IMR-90 (cell line): ENCODE data around the gene BRF1. TPM values are rescaled to one million over a fixed set of nuclear protein-coding genes. Genes with fewer than 3 reads are reported as not detected.

Source experiments
- ATAC-seq: fragments of 200-7000 bp; cut with Tn5 transposase; 2 replicates; pipeline ENCODE4 v1.9.1; 2020; ENCODE audit warnings: low read depth, mild to moderate bottlenecking, moderate library complexity
- BruUV-seq: library from RNA; stranded (reverse); fragments of 400-500 nt; replicated peaks from 2 replicates; lab custom pipeline; 2021; lab: Mats Ljungman, UMichigan
- CTCF ChIA-PET: fragments of 300-600 bp; formaldehyde crosslinking; extraction: SDS; loops from one replicate; lab custom pipeline; 2021; ENCODE audit warnings: antibody characterized with exemption; lab: Yijun Ruan, JAX
- POLR2A ChIA-PET: fragments of 300-600 bp; sonication (Branson Sonifier 250); formaldehyde crosslinking; loops from one replicate; lab custom pipeline; 2022; ENCODE audit warnings: antibody characterized with exemption; ENCODE audit not compliant: unreplicated experiment; lab: Charles Lee
- DNase-seq: peaks from one replicate; pipeline ENCODE4 v3.0.0; 2013
- H2AFZ ChIP-seq: replicated peaks from 2 replicates; pipeline ENCODE3; 2013; ENCODE audit warnings: low read length, mild to moderate bottlenecking; ENCODE audit not compliant: poor library complexity
- H2AK5ac ChIP-seq: 2 replicates; pipeline ENCODE4 v1.6.1; 2013; ENCODE audit warnings: low read depth, low read length, inconsistent platforms
- H2AK9ac ChIP-seq: replicated peaks from 2 replicates; pipeline ENCODE3; 2013; ENCODE audit warnings: mild to moderate bottlenecking, low read depth, low read length, moderate library complexity; ENCODE audit not compliant: poor library complexity
- H2BK120ac ChIP-seq: 2 replicates; pipeline ENCODE4 v1.6.1; 2013; ENCODE audit warnings: low read depth, low read length, inconsistent platforms
- H2BK15ac ChIP-seq: 3 replicates; pipeline ENCODE4 v1.6.1; 2013; ENCODE audit warnings: low read depth, low read length, inconsistent platforms
- H2BK20ac ChIP-seq: 2 replicates; pipeline ENCODE4 v1.6.1; 2013; ENCODE audit warnings: low read depth, mild to moderate bottlenecking, inconsistent platforms, low read length, moderate library complexity
- H2BK5ac ChIP-seq: 2 replicates; pipeline ENCODE4 v1.6.1; 2013; ENCODE audit warnings: mild to moderate bottlenecking, low read depth, low read length, inconsistent platforms; ENCODE audit not compliant: poor library complexity, severe bottlenecking
- H3K14ac ChIP-seq: replicated peaks from 2 replicates; pipeline ENCODE4 v1.6.1; 2013; ENCODE audit warnings: low read depth, low read length, inconsistent platforms
- H3K18ac ChIP-seq: 2 replicates; pipeline ENCODE4 v1.6.1; 2013; ENCODE audit warnings: low read depth, low read length, control low read depth
- H3K23ac ChIP-seq: 2 replicates; pipeline ENCODE4 v1.6.1; 2013; ENCODE audit warnings: low read depth, low read length, inconsistent platforms
- H3K27ac ChIP-seq: 2 replicates; pipeline ENCODE4 v1.5.1; 2013; ENCODE audit warnings: mild to moderate bottlenecking, control low read depth, low read length; ENCODE audit not compliant: insufficient read depth
- H3K27me3 ChIP-seq: 2 replicates; pipeline ENCODE4 v1.6.1; 2013; ENCODE audit warnings: low read length; ENCODE audit not compliant: control insufficient read depth, insufficient read depth
- H3K36me3 ChIP-seq: 2 replicates; pipeline ENCODE4 v1.6.1; 2013; ENCODE audit warnings: low read length, mixed read lengths; ENCODE audit not compliant: control insufficient read depth, insufficient read depth
- H3K4ac ChIP-seq: 2 replicates; pipeline ENCODE4 v1.6.1; 2013; ENCODE audit warnings: low read depth, low read length, inconsistent platforms
- H3K4me1 ChIP-seq: 2 replicates; pipeline ENCODE4 v1.6.1; 2013; ENCODE audit warnings: low read length, mixed read lengths; ENCODE audit not compliant: control insufficient read depth, insufficient read depth
- H3K4me2 ChIP-seq: 2 replicates; pipeline ENCODE4 v1.6.1; 2013; ENCODE audit warnings: low read depth, mild to moderate bottlenecking, control low read depth, low read length, moderate library complexity
- H3K4me3 ChIP-seq: 2 replicates; pipeline ENCODE4 v1.5.1; 2013; ENCODE audit warnings: low read depth, mild to moderate bottlenecking, control low read depth, low read length, moderate library complexity; ENCODE audit not compliant: insufficient read depth
- H3K56ac ChIP-seq: 2 replicates; pipeline ENCODE4 v1.6.1; 2013; ENCODE audit warnings: low read length, inconsistent platforms; ENCODE audit not compliant: insufficient read depth; ENCODE audit errors: extremely low read depth
- H3K79me1 ChIP-seq, 2 experiments: 2 replicates each; pipeline ENCODE4 v1.6.1; 2013; ENCODE audit warnings: low read length in 2 of 2, inconsistent platforms in 1 of 2, low read depth in 1 of 2
- H3K9ac ChIP-seq: 2 replicates; pipeline ENCODE4 v1.6.1; 2013; ENCODE audit warnings: low read depth, low read length, control low read depth
- H3K9me1 ChIP-seq: 2 replicates; pipeline ENCODE4 v1.6.1; 2013; ENCODE audit warnings: low read length, inconsistent platforms; ENCODE audit not compliant: insufficient read depth
- H3K9me3 ChIP-seq: 2 replicates; pipeline ENCODE4 v1.6.1; 2013; ENCODE audit warnings: low read length; ENCODE audit not compliant: control insufficient read depth, insufficient read depth
- H4K20me1 ChIP-seq: 2 replicates; pipeline ENCODE4 v1.6.1; 2013; ENCODE audit warnings: low read length, inconsistent platforms; ENCODE audit not compliant: insufficient read depth
- H4K5ac ChIP-seq: 2 replicates; pipeline ENCODE4 v1.6.1; 2013; ENCODE audit warnings: mild to moderate bottlenecking, low read depth, low read length, control low read depth
- H4K8ac ChIP-seq, 2 experiments: 2 replicates each; pipeline ENCODE4 v1.6.1; 2013; ENCODE audit warnings: low read depth in 2 of 2, low read length in 2 of 2, control low read depth in 1 of 2, inconsistent platforms in 1 of 2
- H4K91ac ChIP-seq: 2 replicates; pipeline ENCODE4 v1.6.1; 2013; ENCODE audit warnings: low read depth, low read length, inconsistent platforms; ENCODE audit not compliant: insufficient read depth
- CEBPB ChIP-seq: IDR thresholded peaks from 2 replicates; pipeline ENCODE4 v1.6.1; 2012; ENCODE audit warnings: low read depth, low read length, improper control_type of control experiment
- CHD1 ChIP-seq: IDR thresholded peaks from 2 replicates; pipeline ENCODE4 v1.6.1; 2012; ENCODE audit warnings: low read depth, low read length, improper control_type of control experiment
- FOS ChIP-seq: fragments of 150-350 bp; IDR thresholded peaks from 2 replicates; pipeline ENCODE4 v1.6.1; 2016; ENCODE audit warnings: low read depth, low read length
- MAFK ChIP-seq: IDR thresholded peaks from 2 replicates; pipeline ENCODE4 v1.6.1; 2012; ENCODE audit warnings: low read depth, low read length, improper control_type of control experiment
- MAZ ChIP-seq: IDR thresholded peaks from 2 replicates; pipeline ENCODE4 v1.6.1; 2012; ENCODE audit warnings: low read depth, mild to moderate bottlenecking, low read length, improper control_type of control experiment, moderate library complexity, borderline replicate concordance
- MXI1 ChIP-seq: IDR thresholded peaks from 2 replicates; pipeline ENCODE4 v1.6.1; 2012; ENCODE audit warnings: low read depth, mild to moderate bottlenecking, low read length, moderate library complexity, borderline replicate concordance
- NFE2L2 ChIP-seq: fragments of 150-350 bp; IDR thresholded peaks from 2 replicates; pipeline ENCODE4 v1.6.1; 2016; ENCODE audit warnings: low read depth, mild to moderate bottlenecking, low read length
- POLR2A ChIP-seq: IDR thresholded peaks from 2 replicates; pipeline ENCODE4 v1.6.1; 2012; ENCODE audit warnings: mild to moderate bottlenecking, low read depth, low read length
- RAD21 ChIP-seq: IDR thresholded peaks from 2 replicates; pipeline ENCODE4 v1.6.1; 2012; ENCODE audit warnings: low read length, improper control_type of control experiment
- RCOR1 ChIP-seq: IDR thresholded peaks from 2 replicates; pipeline ENCODE4 v1.6.1; 2012; ENCODE audit warnings: mild to moderate bottlenecking, low read length, improper control_type of control experiment; ENCODE audit not compliant: insufficient replicate concordance
- RFX5 ChIP-seq: IDR thresholded peaks from 2 replicates; pipeline ENCODE4 v1.8.0; 2012; ENCODE audit warnings: low read depth, mild to moderate bottlenecking, low read length, moderate library complexity
- SMC3 ChIP-seq: fragments of 150-350 bp; IDR thresholded peaks from 2 replicates; pipeline ENCODE4 v1.6.1; 2016; ENCODE audit warnings: low read depth, mild to moderate bottlenecking, antibody characterized with exemption, low read length, moderate library complexity
- USF2 ChIP-seq: fragments of 150-350 bp; IDR thresholded peaks from 2 replicates; pipeline ENCODE4 v1.6.1; 2017; ENCODE audit warnings: mild to moderate bottlenecking, antibody characterized with exemption, low read length, low read depth
- WGBS, 2 experiments: methylation state at CpG; one replicate each; pipeline versions ENCODE4 v1.1.5 to v1.1.7; 2013; ENCODE audit warnings: missing lambda C conversion rate in 2 of 2; ENCODE audit not compliant: insufficient read length in 1 of 2; ENCODE audit errors: extremely low coverage in 2 of 2; 5-methylcytosine and 5-hydroxymethylcytosine counted together
- dilution Hi-C: fragments of 300-500 bp; cut with HindIII; formaldehyde crosslinking; loops from one replicate; pipeline ENCODE4 v1.14.3; 2018; ENCODE audit warnings: low sequenced_read_pairs; ENCODE audit not compliant: unreplicated experiment
- in situ Hi-C: fragments of 300-500 bp; cut with MboI; formaldehyde crosslinking; loops from 3 replicates; pipeline ENCODE4 v1.14.3; 2019; ENCODE audit warnings: low sequenced_read_pairs, inconsistent platforms, mixed read lengths
- intact Hi-C: fragments of 100-400 bp; cut with micrococcal nuclease; formaldehyde crosslinking; loops from 2 replicates; pipeline ENCODE4 v1.10.0; 2022
- polyA plus RNA-seq, 3 experiments: library from polyadenylated mRNA; depleted of rRNA; stranded (reverse); fragments of >200 nt; gene quantifications; 2 replicates each; pipeline ENCODE4 v1.2.3, GENCODE V29; 2012; ENCODE audit warnings: low replicate concordance in 1 of 3
- total RNA-seq: library from RNA; depleted of rRNA; stranded (reverse); fragments of >200 nt; gene quantifications from 2 replicates; pipeline ENCODE4 v1.2.3, GENCODE V29; 2012
- TF ChIP-seq, protein P1 (sequence below): fragments of 150-350 bp; IDR thresholded peaks from 2 replicates; pipeline ENCODE4 v1.6.1; 2016; ENCODE audit warnings: low read depth, mild to moderate bottlenecking, low read length, moderate library complexity, borderline replicate concordance
- TF ChIP-seq, protein P2 (sequence below): conservative IDR thresholded peaks from 2 replicates; pipeline ENCODE4 v1.5.1; 2012; ENCODE audit warnings: mild to moderate bottlenecking, low read depth, low read length, improper control_type of control experiment

Gene BRF1
- total and polyA plus RNA-seq, 2 of the 4 experiments (the other 2 are of a cell fraction) = 12.4 to 16.7 TPM

GRCh38 chr14:105334383-105335230 lies 33.8 kb upstream of the BRF1 start:
- Histone ChIP-seq H3K27ac (no peak overlapping the region), H3K18ac (no peak overlapping the region), H3K4me1 (peaks cover 5% of the 10 kb centered on the region; the same call in 1 of the 2 replicates), H3K9ac (no peak overlapping the region), H3K4me3 (no peak overlapping the region), H4K5ac (no peak overlapping the region), H3K27me3 (no peaks in the 10 kb centered on the region), H3K79me1 (peaks cover 11 to 79% of the 10 kb centered on the region in 2 experiments), H2BK120ac (no peak overlapping the region), H3K56ac (no peak overlapping the region), H3K23ac (no peak overlapping the region), H2AK9ac (peak overlapping the region; percentile 3), H3K9me1 (peaks cover 9% of the 10 kb centered on the region; the same call in 1 of the 2 replicates), H2AFZ (no peak overlapping the region), H4K20me1 (peaks cover 60% of the 10 kb centered on the region), H2BK15ac (no peak overlapping the region), H3K14ac (no peak overlapping the region), H4K8ac (no peak overlapping the region), H3K4ac (no peak overlapping the region), H2BK5ac (no peak overlapping the region), H3K36me3 (no peaks in the 10 kb centered on the region), H3K9me3 (no peaks in the 10 kb centered on the region; the same call in 1 of the 2 replicates), H2BK20ac (no peak overlapping the region), H3K4me2 (no peak overlapping the region), H2AK5ac (no peak overlapping the region), H4K91ac (no peak overlapping the region)
- WGBS, 2 experiments = 92% methylated on average over 12 of the region's 17 CpGs; no CpG with 5 or more reads in 1 of the 2 experiments
- in situ Hi-C loops = no loop called here
- no TSS peak for BruUV-seq
- dilution Hi-C loops = no loop called here
- DNase-seq (no peak), ATAC-seq (no peak)
- ChIA-PET POLR2A (no interaction called here), CTCF (no interaction called here)
- intact Hi-C loops = no loop called here
- TF ChIP-seq MXI1 (no peak), USF2 (no peak), RCOR1 (no peak), MAZ (no peak), FOS (no peak), MAFK (no peak), SMC3 (no peak), RFX5 (no peak), RAD21 (no peak), NFE2L2 (no peak), CEBPB (no peak), POLR2A (no peak), CHD1 (no peak)
- TF ChIP-seq, protein P1, sequence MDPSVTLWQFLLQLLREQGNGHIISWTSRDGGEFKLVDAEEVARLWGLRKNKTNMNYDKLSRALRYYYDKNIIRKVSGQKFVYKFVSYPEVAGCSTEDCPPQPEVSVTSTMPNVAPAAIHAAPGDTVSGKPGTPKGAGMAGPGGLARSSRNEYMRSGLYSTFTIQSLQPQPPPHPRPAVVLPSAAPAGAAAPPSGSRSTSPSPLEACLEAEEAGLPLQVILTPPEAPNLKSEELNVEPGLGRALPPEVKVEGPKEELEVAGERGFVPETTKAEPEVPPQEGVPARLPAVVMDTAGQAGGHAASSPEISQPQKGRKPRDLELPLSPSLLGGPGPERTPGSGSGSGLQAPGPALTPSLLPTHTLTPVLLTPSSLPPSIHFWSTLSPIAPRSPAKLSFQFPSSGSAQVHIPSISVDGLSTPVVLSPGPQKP = no peak
- TF ChIP-seq, protein P2, sequence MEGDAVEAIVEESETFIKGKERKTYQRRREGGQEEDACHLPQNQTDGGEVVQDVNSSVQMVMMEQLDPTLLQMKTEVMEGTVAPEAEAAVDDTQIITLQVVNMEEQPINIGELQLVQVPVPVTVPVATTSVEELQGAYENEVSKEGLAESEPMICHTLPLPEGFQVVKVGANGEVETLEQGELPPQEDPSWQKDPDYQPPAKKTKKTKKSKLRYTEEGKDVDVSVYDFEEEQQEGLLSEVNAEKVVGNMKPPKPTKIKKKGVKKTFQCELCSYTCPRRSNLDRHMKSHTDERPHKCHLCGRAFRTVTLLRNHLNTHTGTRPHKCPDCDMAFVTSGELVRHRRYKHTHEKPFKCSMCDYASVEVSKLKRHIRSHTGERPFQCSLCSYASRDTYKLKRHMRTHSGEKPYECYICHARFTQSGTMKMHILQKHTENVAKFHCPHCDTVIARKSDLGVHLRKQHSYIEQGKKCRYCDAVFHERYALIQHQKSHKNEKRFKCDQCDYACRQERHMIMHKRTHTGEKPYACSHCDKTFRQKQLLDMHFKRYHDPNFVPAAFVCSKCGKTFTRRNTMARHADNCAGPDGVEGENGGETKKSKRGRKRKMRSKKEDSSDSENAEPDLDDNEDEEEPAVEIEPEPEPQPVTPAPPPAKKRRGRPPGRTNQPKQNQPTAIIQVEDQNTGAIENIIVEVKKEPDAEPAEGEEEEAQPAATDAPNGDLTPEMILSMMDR = no peak
